Measurements from ENCODE around the gene OTOP1.
"Not testable (repeated sequence)": the region's sequence is repeated elsewhere in the genome, so short reads cannot be mapped to it uniquely, and the experiment has no call there.

Gene OTOP1

GRCh38 chr4:4206204-4206603 is 20.5 kb downstream of the OTOP1 start:
- H3K9me3 Mint-ChIP-seq, result no peaks in the 10 kb centered on the region
- H3K27ac Mint-ChIP-seq, result no peak overlapping the region
- H3K36me3 Mint-ChIP-seq (ENCODE audit: low read depth), result no peaks in the 10 kb centered on the region
- intact Hi-C loops (cut with micrococcal nuclease), result no loop called here
- peaks cover 34% of the 10 kb centered on the region for H3K27me3 Mint-ChIP-seq
- no peak overlapping the region for H3K4me3 Mint-ChIP-seq
- H3K4me1 Mint-ChIP-seq (ENCODE audit: low read depth), result no peaks in the 10 kb centered on the region

- intact Hi-C loops (cut with micrococcal nuclease), result no loop called here
- Mint-ChIP-seq H3K36me3 (ENCODE audit: low read depth) (no peaks in the 10 kb centered on the region), H3K27ac (no peak overlapping the region), H3K27me3 (peaks cover 29% of the 10 kb centered on the region), H3K9me3 (no peaks in the 10 kb centered on the region), H3K4me3 (no peak overlapping the region), H3K4me1 (ENCODE audit: low read depth) (no peaks in the 10 kb centered on the region)
Observed at GRCh38 chr4:4204401-4204745, 22.4 kb downstream of the OTOP1 start.

- no peak overlapping the region for H3K27ac Mint-ChIP-seq
- H3K4me3 Mint-ChIP-seq, result no peak overlapping the region
- H3K36me3 Mint-ChIP-seq (ENCODE audit: low read depth), result no peaks in the 10 kb centered on the region
- H3K9me3 Mint-ChIP-seq, result no peaks in the 10 kb centered on the region
- peaks cover 29% of the 10 kb centered on the region for H3K27me3 Mint-ChIP-seq
- H3K4me1 Mint-ChIP-seq (ENCODE audit: low read depth), result no peaks in the 10 kb centered on the region
- intact Hi-C loops (cut with micrococcal nuclease), result no loop called here
Observed at GRCh38 chr4:4203688-4204400, 22.9 kb downstream of the OTOP1 start.

GRCh38 chr4:4202510-4202909 is 24.2 kb downstream of the OTOP1 start:
- H3K27me3 Mint-ChIP-seq, result peaks cover 20% of the 10 kb centered on the region

GRCh38 chr4:4200624-4201023 is 26.1 kb downstream of the OTOP1 start:
- H3K9me3 Mint-ChIP-seq, result no peaks in the 10 kb centered on the region
- intact Hi-C loops (cut with micrococcal nuclease), result no loop called here
- no peak overlapping the region for H3K27ac Mint-ChIP-seq
- peaks cover 15% of the 10 kb centered on the region for H3K27me3 Mint-ChIP-seq
- no peak overlapping the region for H3K4me3 Mint-ChIP-seq
- H3K36me3 Mint-ChIP-seq (ENCODE audit: low read depth), result no peaks in the 10 kb centered on the region
- H3K4me1 Mint-ChIP-seq (ENCODE audit: low read depth), result no peaks in the 10 kb centered on the region

More at GRCh38 chr4:4202510-4202909, 24.2 kb downstream of the OTOP1 start:
- Mint-ChIP-seq H3K9me3 (no peaks in the 10 kb centered on the region), H3K4me3 (no peak overlapping the region), H3K27ac (no peak overlapping the region), H3K36me3 (ENCODE audit: low read depth) (no peaks in the 10 kb centered on the region), H3K4me1 (ENCODE audit: low read depth) (no peaks in the 10 kb centered on the region)
- intact Hi-C loops (cut with micrococcal nuclease), result no loop called here

- Mint-ChIP-seq H3K36me3 (ENCODE audit: low read depth) (no peaks in the 10 kb centered on the region), H3K27ac (no peak overlapping the region), H3K27me3 (peaks cover 10% of the 10 kb centered on the region), H3K4me3 (no peak overlapping the region), H3K4me1 (ENCODE audit: low read depth) (peaks cover 5% of the 10 kb centered on the region), H3K9me3 (no peaks in the 10 kb centered on the region)
- intact Hi-C loops (cut with micrococcal nuclease), result no loop called here
Observed at GRCh38 chr4:4195354-4195753, 31.4 kb downstream of the OTOP1 start.

- peaks cover 13% of the 10 kb centered on the region for H3K27me3 Mint-ChIP-seq
- intact Hi-C loops (cut with micrococcal nuclease); H3K36me3 Mint-ChIP-seq (ENCODE audit: low read depth); H3K4me1 Mint-ChIP-seq (ENCODE audit: low read depth); H3K4me3 Mint-ChIP-seq; H3K27ac Mint-ChIP-seq; H3K9me3 Mint-ChIP-seq: not testable (repeated sequence)
Observed at GRCh38 chr4:4188557-4188956, 38.2 kb downstream of the OTOP1 start.

- no peaks in the 10 kb centered on the region for H3K9me3 Mint-ChIP-seq
- intact Hi-C loops (cut with micrococcal nuclease), result no loop called here
Observed at GRCh38 chr4:4185528-4185927, 41.2 kb downstream of the OTOP1 start.

GRCh38 chr4:4182835-4183568 is 43.7 kb downstream of the OTOP1 start:
- intact Hi-C loops (cut with micrococcal nuclease), result no loop called here
- Mint-ChIP-seq H3K4me1 (ENCODE audit: low read depth) (no peaks in the 10 kb centered on the region), H3K9me3 (no peaks in the 10 kb centered on the region), H3K27ac (no peak overlapping the region), H3K36me3 (ENCODE audit: low read depth) (no peaks in the 10 kb centered on the region), H3K4me3 (no peak overlapping the region), H3K27me3 (peaks cover 11% of the 10 kb centered on the region)

More at GRCh38 chr4:4185528-4185927, 41.2 kb downstream of the OTOP1 start:
- H3K4me1 Mint-ChIP-seq (ENCODE audit: low read depth), result no peaks in the 10 kb centered on the region
- no peak overlapping the region for H3K4me3 Mint-ChIP-seq
- H3K36me3 Mint-ChIP-seq (ENCODE audit: low read depth), result no peaks in the 10 kb centered on the region
- H3K27me3 Mint-ChIP-seq, result peaks cover 12% of the 10 kb centered on the region
- H3K27ac Mint-ChIP-seq, result no peak overlapping the region

- Mint-ChIP-seq H3K27ac (no peak overlapping the region), H3K27me3 (peaks cover 3% of the 10 kb centered on the region), H3K36me3 (ENCODE audit: low read depth) (no peaks in the 10 kb centered on the region), H3K9me3 (no peaks in the 10 kb centered on the region), H3K4me3 (no peak overlapping the region), H3K4me1 (ENCODE audit: low read depth) (no peaks in the 10 kb centered on the region)
- intact Hi-C loops (cut with micrococcal nuclease), result no loop called here
Observed at GRCh38 chr4:4170596-4171150, 56.1 kb downstream of the OTOP1 start.

- H3K4me1 Mint-ChIP-seq (ENCODE audit: low read depth); H3K27me3 Mint-ChIP-seq; H3K36me3 Mint-ChIP-seq (ENCODE audit: low read depth); intact Hi-C loops (cut with micrococcal nuclease); H3K27ac Mint-ChIP-seq; H3K9me3 Mint-ChIP-seq; H3K4me3 Mint-ChIP-seq: not testable (repeated sequence)
Observed at GRCh38 chr4:4167981-4168780, 58.5 kb downstream of the OTOP1 start.

GRCh38 chr4:4166986-4167385 is 59.7 kb downstream of the OTOP1 start:
- H3K36me3 Mint-ChIP-seq (ENCODE audit: low read depth); H3K9me3 Mint-ChIP-seq; intact Hi-C loops (cut with micrococcal nuclease); H3K27ac Mint-ChIP-seq; H3K27me3 Mint-ChIP-seq; H3K4me3 Mint-ChIP-seq; H3K4me1 Mint-ChIP-seq (ENCODE audit: low read depth): not testable (repeated sequence)

GRCh38 chr4:4165701-4166392 is 60.9 kb downstream of the OTOP1 start:
- H3K27me3 Mint-ChIP-seq; intact Hi-C loops (cut with micrococcal nuclease); H3K36me3 Mint-ChIP-seq (ENCODE audit: low read depth); H3K27ac Mint-ChIP-seq; H3K4me3 Mint-ChIP-seq; H3K9me3 Mint-ChIP-seq; H3K4me1 Mint-ChIP-seq (ENCODE audit: low read depth): not testable (repeated sequence)
